NK-92 (cell line): Measurements from ENCODE around the gene PRTG.
"Not testable (repeated sequence)": the region's sequence is repeated elsewhere in the genome, so short reads cannot be mapped to it uniquely, and the experiment has no call there.

Experiments
- DNase-seq: peaks from one replicate; lab custom pipeline; 2025; ENCODE audit not compliant: unreplicated experiment; lab: John Stamatoyannopoulos, UW

PRTG gene, protein sequence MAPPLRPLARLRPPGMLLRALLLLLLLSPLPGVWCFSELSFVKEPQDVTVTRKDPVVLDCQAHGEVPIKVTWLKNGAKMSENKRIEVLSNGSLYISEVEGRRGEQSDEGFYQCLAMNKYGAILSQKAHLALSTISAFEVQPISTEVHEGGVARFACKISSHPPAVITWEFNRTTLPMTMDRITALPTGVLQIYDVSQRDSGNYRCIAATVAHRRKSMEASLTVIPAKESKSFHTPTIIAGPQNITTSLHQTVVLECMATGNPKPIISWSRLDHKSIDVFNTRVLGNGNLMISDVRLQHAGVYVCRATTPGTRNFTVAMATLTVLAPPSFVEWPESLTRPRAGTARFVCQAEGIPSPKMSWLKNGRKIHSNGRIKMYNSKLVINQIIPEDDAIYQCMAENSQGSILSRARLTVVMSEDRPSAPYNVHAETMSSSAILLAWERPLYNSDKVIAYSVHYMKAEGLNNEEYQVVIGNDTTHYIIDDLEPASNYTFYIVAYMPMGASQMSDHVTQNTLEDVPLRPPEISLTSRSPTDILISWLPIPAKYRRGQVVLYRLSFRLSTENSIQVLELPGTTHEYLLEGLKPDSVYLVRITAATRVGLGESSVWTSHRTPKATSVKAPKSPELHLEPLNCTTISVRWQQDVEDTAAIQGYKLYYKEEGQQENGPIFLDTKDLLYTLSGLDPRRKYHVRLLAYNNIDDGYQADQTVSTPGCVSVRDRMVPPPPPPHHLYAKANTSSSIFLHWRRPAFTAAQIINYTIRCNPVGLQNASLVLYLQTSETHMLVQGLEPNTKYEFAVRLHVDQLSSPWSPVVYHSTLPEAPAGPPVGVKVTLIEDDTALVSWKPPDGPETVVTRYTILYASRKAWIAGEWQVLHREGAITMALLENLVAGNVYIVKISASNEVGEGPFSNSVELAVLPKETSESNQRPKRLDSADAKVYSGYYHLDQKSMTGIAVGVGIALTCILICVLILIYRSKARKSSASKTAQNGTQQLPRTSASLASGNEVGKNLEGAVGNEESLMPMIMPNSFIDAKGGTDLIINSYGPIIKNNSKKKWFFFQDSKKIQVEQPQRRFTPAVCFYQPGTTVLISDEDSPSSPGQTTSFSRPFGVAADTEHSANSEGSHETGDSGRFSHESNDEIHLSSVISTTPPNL

DNA sequence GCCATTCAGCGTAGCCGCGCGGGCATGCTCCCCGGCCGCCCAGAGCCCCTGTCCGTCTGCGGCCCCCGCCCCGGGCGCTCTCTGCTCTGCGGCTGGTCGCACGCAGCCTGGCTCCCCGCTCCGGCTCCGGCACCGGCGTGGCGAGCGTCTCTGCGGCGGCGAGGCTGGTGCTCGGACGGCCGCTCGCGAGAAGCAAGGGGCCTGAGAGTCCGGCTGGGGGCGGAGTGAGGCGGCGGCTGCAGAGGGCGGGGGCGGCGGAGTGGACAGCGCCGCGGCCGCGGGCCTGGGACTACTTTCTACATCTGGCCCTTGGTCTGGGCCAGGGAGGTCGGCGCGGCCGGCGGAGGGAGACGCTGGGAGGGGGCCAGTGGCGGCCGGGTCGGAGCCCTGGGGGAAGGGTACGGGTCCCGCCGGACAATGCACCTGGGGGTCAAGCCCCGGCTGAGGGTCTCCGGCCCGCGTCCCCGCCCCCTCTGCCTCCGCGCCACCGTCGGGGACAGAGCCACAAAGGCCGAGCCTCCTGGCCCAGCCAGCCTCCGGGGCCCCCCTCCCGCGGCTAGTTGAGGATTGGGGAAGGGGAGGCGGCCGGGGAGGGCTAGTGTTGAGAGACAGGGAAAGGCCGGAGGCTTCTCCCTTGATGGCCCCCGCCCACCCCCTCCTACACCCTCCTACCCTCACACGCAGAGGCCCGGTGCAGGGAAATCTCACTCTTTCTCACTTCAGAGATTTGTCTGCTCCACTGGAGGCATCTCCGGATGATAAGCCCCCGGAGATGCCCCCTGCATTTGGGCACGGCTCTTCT lies at the start of gene PRTG:
Gene PRTG, minus strand, starts transcription at position 226 of the 802 bp plus-strand sequence. Its CDS starts 221 bp downstream, at position 5.
- no peak for DNase-seq

DNA sequence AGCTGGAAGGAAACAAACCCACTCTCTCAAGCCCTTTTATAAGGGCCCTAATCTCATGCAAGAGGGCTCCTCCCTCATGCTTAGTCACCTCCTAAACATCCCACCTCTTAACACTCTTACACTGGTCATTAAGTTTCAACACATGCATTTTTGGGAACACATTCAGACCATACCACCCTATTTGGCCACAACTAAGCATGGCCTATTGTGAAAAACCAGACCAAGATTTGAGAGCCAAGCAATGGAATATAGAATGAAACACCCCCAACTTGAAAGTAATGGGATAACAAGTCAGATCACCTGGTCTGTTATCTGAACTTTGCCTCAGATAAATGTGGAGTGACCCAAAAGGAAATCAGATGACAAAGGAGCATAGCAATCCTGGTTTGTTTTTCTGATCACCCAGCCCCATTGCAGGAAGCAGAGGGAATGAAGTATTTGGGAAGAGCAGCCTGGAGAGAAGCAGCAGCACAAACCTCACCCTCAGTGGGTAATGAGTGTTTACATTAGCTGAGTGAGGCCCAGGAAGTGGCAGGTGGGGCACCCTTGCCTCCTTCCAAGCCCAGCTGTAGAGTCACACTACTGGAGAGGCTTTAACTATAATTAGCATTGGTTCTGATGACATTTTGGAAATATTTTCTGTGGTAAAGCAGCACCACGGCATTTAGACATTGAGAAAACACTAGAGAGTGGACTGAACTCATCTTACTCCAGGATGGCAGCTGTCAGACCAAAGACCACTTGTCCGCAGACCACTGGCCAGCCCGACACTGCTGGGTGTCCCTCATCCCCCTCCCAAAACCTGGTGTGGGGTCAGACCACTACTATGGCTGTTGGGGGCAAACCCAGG lies 48.8 kb upstream of the PRTG start:
- no peak for DNase-seq

DNA sequence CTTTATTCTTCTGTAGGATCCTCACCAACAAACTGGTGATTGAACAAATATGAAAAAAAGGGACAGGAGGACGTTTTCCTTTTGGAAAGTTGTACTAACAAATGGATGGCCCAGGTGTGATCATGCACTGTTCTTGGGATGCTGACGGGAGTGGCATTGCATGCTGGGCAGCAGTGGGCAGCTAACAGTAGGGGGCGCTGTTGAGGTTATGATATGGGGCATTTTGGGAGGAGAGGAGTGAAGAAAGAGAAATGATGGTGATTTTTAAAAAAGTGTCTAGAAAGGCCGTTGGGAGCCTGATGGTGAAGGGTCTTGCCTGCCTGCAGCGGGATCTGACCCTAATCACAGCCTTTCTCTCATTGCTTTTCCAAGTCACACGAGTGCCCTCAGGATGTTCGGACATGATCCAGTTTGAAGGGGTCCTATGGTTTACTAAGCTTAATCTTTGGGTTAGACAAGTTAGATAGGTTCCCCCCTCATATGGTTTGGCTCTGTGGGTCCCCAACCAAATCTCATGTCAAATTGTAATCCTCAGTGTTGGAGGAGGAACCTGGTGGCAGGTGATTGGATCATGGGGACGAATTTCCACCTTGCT lies 46.2 kb upstream of the PRTG start:
- no peak for DNase-seq

DNA sequence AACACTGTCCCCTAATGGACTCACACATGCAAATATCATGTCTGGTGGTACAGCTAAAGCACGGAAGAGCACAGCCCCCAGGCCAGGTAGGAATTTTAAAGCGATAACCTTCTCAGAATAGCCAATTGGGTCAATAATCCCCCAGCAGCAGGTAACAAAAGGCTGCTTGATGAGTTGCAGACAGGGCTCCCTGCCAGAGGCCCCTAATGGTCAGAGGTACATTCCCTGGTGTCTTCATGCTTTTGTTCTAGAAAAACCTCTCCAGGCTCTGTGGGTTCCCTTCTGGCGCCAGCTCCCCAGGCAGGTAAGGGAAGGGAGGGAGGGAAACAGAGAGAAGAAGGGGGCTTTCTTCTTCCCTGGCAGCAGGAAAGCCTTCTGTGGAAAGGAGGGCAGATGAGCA lies 43.4 kb upstream of the PRTG start:
- DNase-seq: no peak

DNA sequence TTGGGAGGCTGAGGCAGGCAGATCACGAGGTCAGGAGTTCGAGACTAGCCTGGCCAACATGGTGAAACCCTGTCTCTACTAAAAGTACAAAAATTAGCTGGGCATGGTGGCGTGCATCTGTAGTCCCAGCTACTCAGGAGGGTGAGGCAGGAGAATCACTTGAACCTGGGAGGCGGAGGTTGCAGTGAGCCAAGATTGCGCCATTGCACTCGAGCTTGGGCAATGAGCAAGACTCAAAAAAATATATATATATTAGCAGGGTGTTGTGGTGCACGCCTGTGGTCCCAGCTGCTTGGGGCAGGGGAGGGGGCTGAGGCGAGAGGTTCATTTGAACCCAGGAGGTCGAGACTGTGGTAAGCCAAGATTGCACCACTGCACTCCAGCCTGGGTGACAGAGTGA lies 42.6 kb upstream of the PRTG start:
- not testable (repeated sequence) for DNase-seq

DNA sequence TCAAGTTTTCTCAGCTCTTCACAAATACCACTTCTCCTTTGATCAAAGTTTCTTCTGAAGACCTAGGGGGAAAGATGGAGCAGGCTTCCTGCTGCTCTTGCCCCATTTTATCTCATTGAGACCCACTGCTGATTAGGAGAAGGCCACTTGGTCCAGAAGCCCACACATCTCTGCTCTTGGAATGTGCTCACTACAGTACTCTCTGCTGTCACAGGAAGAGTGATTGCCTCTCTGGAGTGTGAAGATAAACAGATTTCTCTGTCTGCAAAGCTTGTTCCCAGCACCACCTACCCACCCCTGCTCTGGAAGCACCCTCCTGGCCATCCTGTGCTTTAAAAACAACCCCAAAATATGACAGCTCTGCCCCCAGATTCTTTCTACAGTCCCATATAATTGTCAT lies 41.3 kb upstream of the PRTG start:
- no peak for DNase-seq

DNA sequence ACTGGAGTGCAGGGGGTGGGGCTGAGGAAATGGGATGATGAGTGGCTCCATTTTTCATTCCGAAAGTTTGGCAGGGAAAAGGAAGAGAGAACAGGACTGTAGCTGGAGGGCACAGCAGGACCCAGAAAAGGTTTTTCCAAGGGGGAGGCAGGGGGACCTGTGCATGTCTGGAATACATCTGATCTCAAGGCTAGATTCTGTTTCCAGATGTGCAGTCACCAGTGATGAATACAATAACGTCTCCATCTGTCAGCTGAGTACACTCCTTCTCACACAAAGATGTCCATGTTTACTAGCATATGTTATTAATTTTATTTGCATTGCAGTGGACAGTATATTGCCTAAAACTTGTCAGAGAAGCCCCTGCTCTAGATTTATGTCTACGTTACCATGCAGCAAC lies 39.9 kb upstream of the PRTG start:
- DNase-seq: no peak

DNA sequence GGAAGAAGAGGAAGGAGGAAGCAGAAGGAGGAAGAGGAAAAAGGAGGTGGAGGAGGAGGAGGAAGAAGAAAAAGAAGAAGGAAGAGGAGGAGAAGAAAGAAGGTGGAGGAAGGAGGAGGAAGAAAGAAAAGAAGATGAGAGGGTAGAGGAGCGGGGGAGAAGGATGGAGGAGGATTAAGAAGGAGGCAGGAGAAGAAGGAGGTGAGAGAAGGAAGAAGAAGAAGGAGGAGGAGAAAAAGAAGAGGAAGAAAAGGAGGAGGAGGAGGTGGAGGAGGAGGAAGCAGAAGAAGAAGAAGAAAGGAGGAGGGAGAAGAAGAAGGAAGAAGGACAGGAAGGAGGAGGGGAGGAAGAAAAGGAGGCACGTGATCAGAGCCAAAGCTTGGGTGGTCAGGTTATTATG lies 37.3 kb upstream of the PRTG start:
- DNase-seq: no peak

DNA sequence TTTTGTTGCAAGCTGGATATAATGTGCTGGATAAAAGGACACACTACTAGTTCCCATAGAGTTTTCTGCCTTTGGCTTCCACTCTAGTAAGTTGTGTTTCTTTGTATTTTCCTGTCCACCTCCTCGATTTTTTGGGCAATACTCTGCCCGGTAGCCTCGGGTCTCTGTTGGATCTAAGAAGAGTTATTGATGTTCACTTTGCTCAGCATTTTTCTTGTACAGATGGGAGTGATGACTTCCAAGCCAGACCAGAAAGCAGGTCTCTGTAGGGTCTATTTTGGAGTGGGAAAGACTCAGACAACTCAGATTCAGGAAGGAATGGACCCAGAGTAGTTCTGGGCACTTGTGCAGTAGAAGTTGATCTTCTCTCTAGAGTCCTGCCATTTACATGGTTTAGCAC lies 36.0 kb upstream of the PRTG start:
- DNase-seq: no peak

DNA sequence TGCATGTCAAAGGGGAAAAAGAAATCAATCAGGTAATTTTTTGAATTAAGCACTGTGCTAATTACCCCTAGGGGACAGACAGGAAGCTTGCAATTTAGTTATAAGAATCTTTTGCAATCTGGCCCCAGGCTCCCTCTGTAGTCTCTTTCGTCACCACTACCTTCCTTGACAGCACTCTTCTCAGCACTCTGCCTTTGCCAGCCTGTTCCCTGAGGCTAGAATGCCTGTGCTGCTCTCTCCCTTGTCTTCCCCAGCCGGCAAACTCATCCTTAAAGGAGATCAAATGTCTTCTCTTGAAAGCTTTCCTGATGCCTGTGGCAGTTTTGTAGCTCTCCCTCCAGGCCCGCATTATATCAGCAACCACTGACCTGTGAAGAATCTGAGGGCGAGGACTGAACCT lies 32.4 kb upstream of the PRTG start:
- DNase-seq: no peak

DNA sequence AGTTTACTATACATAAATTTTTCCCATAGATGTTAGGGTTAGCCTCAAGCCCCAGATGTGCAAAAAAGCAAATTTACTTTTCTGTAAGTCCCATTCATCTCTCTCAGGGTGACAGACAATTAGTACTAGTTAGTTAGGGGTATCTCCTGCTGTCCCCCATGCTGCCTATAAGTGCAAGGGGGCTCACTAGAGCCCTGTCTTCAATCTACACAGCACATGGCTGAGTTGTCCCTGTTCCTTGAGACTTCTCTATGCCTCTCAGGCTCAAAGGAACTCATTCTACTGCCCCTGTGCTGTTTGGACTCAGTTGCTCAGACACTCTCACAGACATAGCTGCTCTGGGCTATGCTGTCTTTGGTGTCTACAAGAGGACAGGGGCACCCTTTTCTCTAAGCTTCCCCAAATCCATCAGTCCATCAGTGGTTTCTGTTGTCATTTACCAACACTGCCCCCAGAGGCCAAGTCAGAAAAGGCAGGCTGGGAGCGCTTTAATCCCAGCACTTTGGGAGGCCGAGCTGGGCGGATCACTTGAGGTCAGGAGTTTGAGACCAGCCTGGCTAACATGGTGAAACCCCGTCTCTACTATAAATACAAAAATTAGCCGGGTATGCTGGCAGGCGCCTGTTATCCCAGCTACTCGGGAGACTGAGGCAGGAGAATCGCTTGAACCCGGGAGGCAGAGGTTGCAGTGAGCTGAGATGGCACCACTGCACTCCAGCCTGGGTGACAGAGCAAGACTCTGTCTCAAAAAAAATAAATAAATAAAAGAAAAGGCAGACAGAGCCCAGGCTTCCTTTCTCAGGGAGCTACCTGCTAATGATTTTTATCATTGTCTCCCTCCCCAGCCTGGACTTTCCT lies 31.4 kb upstream of the PRTG start:
- DNase-seq: no peak

DNA sequence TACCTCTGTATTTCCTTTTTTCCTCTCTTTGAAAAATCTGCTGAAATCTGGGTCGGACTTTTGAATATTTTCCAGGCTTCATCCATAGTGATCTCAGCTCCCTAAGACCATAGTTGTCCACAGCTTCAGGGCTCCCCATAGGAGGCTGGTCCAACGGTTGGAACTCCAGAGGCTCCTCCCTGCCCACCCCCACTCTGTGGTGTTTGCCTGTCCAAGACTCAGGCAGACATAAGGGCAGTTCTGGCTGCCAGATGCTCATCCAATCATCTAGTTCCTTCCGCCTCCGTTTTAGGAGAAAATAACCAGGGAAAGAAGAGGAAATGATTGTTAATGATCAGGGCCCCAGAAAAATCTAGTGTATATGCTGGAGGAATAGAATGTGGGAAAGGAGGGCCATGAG lies 27.9 kb upstream of the PRTG start:
- DNase-seq: no peak

DNA sequence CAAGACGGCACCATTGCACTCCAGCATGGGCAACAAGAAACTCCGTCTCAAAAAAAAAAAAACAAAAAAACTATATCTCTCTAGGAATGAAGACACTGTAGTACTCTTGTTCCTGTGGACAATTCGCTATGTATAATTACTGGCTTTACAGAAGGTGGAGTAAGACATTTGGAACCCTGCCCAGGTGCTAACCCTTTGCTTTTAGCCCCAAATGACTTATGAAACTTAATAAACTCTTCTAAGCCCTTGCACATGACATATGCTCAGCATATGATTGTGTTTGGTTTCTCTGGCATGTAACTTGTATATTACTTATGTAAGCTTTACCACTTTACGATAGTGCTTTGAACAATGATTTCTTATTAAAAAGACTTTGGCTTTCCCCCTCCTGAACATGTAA lies 27.3 kb upstream of the PRTG start:
- no peak for DNase-seq

DNA sequence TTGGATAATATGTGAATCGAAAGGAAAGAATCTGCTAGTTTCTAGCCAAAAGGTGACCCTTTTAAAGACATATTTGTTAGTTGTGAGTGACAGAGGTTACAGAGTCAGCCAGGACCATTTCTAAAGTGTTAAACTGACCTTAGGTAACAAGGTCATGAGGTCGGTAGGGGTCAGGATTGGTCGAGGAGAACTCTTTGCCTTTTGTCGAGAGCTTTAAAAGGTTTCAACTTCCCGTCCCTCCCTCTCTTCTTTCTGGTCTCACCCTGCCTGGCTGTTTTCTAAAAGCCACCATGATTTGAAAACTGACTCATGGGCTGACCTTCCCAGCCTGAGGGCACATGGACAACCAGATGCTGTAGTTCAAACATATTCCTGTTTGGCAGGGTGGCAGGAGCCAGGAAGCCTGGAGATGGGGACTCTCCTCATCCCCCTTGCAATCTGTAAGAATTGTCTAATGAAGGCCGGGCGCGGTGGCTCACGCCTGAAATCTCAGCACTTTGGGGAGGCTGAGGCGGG lies 25.8 kb upstream of the PRTG start:
- no peak for DNase-seq

DNA sequence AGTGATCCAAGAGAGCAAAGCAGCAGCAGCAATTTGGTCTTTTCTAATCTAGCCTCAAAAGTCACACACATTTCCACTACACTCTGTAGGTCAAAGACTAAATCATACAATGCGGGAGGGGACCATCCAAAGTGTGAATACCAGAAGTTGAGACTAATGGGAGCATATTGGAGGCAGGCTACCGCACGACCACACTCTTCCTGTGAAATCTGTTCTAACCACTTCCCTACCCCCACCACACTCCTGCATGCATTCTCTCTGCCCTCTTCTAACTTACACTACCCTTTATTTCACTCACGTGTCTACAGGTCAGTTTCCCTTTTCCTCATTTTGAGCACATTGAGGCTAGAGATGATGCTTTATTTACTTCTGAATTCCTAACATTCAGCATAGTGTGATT lies 23.7 kb upstream of the PRTG start:
- no peak for DNase-seq

DNA sequence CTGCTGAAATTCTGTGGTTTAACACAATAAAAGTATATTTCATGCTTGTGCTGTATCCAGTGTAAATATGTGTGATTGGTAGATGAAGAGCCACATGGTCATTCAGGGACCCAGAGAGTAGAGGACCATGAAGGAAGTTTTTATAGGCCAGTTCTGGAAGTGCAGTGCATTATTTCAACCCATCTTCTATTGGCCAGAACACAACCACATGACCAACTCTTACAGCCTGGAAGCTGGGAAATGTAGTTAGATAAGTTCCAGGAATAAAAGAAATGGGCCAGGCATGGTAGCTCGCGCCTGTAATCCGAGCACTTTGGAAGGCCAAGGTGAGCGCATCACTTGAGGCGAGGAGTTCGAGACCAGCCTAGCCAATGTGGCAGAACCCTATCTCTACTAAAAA lies 21.4 kb upstream of the PRTG start:
- DNase-seq: no peak

DNA sequence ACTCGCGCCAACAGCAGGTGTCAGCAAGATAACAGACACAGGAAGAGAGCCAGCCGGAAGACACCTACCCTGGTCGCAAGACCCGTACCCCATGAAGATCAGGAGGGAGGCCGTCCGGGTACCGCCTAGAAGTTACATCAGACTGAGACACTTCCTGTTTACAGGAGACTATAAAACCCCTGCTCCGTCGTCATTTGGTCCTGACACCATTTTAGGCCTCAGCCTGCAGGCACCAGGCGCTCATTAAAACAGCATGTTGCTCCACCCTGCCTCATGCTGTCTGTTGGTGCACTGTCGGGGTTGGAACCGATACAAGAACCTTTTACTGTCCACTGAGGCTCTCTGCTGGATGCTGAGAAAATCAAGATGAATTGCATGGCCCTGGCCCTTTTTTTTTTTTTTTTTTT lies 15.6 kb upstream of the PRTG start:
- no peak for DNase-seq

DNA sequence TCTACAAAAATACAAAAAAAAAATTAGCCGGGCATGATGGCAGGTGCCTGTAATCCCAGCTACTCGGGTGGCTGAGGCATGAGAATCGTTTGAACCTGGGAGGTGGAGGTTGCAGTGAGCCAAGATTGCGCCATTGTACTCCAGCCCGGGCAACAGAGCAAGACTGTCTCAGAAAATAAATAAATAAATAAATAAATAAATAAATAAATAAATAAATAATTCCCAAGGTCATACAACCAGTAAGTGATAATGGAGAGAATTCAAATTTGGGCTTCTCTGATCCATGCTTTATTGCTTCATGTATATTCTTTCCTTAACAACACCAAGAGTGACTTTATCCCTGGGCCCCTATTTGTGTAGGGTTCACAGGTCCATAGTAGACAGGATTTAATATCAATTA lies 10.5 kb upstream of the PRTG start:
- DNase-seq: not testable (repeated sequence)
